ENCODE results near the gene PSG11. TPM values are rescaled to one million over a fixed set of nuclear protein-coding genes. Genes with fewer than 3 reads are reported as not detected.
A peak's percentile ranks its signal among the peaks of the same experiment; 100 is the strongest.
"Not testable (repeated sequence)": the region's sequence is repeated elsewhere in the genome, so short reads cannot be mapped to it uniquely, and the experiment has no call there.

PSG11 gene
- total and polyA plus RNA-seq, 7 donors = not detected

DNA sequence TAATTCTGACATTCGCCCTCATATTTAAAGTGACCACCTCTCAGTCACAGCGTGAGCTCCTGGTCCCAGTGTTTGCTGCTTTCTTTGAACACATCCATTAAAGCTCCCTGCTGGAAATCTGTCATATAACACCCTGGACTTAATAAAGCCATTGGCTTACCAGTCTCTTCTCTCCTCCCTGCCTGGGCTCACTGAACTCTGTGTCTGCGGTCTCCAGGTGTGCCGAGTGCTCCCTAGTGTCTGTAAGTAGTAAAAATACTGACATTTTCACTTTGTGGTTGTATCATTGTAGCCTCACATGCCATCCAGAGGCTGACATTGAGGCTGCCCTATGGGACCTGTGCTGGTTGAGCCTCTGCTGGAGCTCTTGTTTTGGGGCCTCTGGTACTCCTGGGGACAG lies 2.6 kb upstream of the PSG11 start:
- whole genome bisulfite sequencing, 2 donors = 74 to 77% methylated on average over 4 of the region's 4 CpGs
- Histone ChIP-seq H3K4me1 (no peaks in the 10 kb centered on the region), H3K9me3 (no peaks in the 10 kb centered on the region), H3K27ac (no peak overlapping the region), H3K27me3 (no peaks in the 10 kb centered on the region), H3K36me3 (no peaks in the 10 kb centered on the region), H3K4me3 (no peak overlapping the region)
- intact Hi-C loops (cut with DNase I) = no loop called here
- no peak for DNase-seq
- TF ChIP-seq POLR2A (IDR thresholded peaks at IDR 0.05) = no peak
- no peak for TF ChIP-seq POLR2AphosphoS5 (IDR thresholded peaks at IDR 0.05)
- TF ChIP-seq, protein P1, sequence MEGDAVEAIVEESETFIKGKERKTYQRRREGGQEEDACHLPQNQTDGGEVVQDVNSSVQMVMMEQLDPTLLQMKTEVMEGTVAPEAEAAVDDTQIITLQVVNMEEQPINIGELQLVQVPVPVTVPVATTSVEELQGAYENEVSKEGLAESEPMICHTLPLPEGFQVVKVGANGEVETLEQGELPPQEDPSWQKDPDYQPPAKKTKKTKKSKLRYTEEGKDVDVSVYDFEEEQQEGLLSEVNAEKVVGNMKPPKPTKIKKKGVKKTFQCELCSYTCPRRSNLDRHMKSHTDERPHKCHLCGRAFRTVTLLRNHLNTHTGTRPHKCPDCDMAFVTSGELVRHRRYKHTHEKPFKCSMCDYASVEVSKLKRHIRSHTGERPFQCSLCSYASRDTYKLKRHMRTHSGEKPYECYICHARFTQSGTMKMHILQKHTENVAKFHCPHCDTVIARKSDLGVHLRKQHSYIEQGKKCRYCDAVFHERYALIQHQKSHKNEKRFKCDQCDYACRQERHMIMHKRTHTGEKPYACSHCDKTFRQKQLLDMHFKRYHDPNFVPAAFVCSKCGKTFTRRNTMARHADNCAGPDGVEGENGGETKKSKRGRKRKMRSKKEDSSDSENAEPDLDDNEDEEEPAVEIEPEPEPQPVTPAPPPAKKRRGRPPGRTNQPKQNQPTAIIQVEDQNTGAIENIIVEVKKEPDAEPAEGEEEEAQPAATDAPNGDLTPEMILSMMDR (IDR thresholded peaks at IDR 0.05) = no peak
- TF ChIP-seq EP300 (IDR thresholded peaks at IDR 0.05) = no peak

DNA sequence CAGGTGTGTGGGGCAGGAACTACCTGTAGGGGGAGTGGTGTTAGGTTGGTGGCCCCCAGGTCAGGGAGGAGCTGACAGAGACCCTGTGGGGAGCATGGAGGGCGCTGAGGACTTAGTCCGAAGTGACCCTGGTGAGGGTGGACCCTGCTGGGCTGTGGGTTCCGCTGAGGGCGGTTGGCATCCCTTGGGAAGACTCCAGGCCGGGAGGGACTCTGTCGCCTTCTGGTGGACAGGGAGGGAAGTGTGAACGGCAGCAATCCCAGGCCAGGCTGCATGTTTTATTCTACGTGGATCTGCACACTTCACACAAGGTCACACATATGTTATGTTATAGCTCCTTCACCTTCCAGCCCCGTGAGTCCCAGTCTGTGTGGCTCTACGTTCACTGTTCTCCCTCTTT lies 1.7 kb upstream of the PSG11 start:
- H3K27ac ChIP-seq; H3K9me3 ChIP-seq; DNase-seq; intact Hi-C loops (cut with DNase I); H3K4me3 ChIP-seq; H3K27me3 ChIP-seq; H3K36me3 ChIP-seq; H3K4me1 ChIP-seq: not testable (repeated sequence)
- 54 to 58% methylated on average over 10 of the region's 10 CpGs for WGBS, 2 donors

DNA sequence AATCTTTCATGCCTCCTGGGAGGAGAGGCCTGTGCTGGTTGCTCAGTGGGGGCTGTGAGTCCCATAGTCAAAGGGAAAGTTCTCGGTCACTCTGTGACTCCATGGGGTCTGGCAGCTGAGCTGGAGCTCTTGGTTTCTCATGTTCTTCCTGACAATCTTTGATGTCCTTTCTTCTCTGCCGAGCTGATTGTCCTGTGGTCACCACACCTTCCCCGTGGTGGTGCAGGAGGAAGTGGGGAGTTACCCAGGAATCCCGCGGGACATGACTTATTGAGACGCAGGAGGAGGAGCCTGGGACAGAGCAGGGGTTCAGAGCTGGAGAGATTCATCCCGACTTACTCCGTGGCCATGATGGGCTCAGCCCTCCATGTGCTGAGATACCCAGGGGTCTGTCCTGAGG lies 792 bp upstream of the PSG11 start:
- WGBS, 2 donors = 78 to 85% methylated on average over 8 of the region's 8 CpGs
- H3K4me1 ChIP-seq; H3K9me3 ChIP-seq; H3K27me3 ChIP-seq; H3K27ac ChIP-seq; H3K36me3 ChIP-seq; DNase-seq; intact Hi-C loops (cut with DNase I); H3K4me3 ChIP-seq: not testable (repeated sequence)

DNA sequence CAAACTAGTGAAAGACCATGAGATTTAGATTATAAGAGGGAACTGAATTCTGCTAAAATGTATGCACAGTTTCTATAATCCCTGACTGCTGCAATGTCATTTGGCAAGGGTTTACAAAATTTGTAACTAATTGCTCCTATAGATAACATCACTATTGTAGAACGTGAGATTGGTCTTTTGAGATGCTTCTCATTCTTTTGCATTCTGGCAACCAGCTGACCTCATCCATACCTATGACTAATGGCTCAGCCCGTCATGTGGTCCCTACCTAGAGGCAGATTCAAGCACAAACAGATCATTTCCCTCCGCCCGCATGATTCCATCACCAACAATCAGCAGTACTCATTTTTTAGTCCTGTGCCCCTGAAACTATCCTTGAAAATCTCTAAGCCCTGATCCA lies 4.2 kb downstream of the PSG11 start:
- intact Hi-C loops (cut with DNase I); H3K27me3 ChIP-seq; H3K4me3 ChIP-seq; H3K9me3 ChIP-seq; H3K36me3 ChIP-seq; DNase-seq: not testable (repeated sequence)
- WGBS, 2 donors = 65 to 67% methylated on average over 4 of the region's 4 CpGs
- H3K4me1 ChIP-seq = peaks cover 0 to 11% (median 7%) of the 10 kb centered on the region in 4 donors
- peak overlapping the region in 2 of 4 donors; percentile 40 to 42 for H3K27ac ChIP-seq

DNA sequence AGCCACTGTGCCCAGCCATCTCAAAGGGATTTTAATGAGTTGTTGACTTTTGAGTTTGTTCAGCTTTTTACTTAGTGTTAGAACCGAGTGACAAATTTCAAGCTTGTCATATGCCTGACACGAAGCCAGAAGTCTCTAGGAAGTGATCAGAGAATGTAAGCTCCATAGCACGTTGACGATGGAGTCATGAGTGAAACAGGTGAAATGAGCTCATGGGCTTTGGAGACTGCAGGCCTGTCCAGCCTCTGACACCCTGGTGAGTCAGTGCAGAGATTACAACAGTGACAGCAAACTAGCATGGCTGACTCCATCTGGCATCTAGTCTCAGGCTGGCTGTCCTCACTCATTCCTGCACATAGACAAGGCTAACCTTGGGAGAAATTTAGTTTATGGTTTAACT lies 4.6 kb downstream of the PSG11 start:
- H3K9me3 ChIP-seq; H3K36me3 ChIP-seq; DNase-seq; H3K4me3 ChIP-seq; H3K27me3 ChIP-seq; intact Hi-C loops (cut with DNase I): not testable (repeated sequence)
- Histone ChIP-seq H3K27ac (peak overlapping the region in 2 of 4 donors; percentile 40 to 42), H3K4me1 (peaks cover 0 to 11% (median 7%) of the 10 kb centered on the region in 4 donors)
- 62 to 81% methylated on average over 4 of the region's 4 CpGs for WGBS, 2 donors
- peak in 2 of 4 donors; percentile 26 to 33 for TF ChIP-seq POLR2AphosphoS5 (IDR thresholded peaks at IDR 0.05)

DNA sequence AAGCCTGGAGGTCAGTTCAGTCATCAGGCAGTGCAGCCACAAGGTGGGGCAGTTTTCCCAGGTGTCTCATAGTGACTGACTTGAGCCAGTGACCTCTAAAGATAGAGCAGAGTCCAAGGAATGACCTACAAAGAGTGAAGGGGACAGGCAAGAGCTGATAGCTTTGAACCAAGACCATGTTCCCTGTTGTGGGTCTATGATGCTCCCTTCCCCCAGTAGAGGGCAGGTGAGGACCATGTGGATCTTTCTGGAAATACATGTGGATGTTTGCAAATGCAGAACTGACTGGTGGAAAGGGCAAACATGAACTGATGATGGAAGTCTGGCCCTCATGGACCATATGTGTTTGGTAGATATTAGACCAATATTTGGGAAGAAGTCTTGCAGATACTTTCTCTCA lies 6.7 kb downstream of the PSG11 start:
- H3K4me1 ChIP-seq = peaks cover 0 to 11% (median 7%) of the 10 kb centered on the region in 4 donors
- H3K9me3 ChIP-seq; intact Hi-C loops (cut with DNase I); DNase-seq; H3K27me3 ChIP-seq; H3K36me3 ChIP-seq; H3K27ac ChIP-seq; H3K4me3 ChIP-seq: not testable (repeated sequence)
- TF ChIP-seq, protein P1 (IDR thresholded peaks at IDR 0.05) = peak in 2 of 4 experiments; percentile 11 to 29

DNA sequence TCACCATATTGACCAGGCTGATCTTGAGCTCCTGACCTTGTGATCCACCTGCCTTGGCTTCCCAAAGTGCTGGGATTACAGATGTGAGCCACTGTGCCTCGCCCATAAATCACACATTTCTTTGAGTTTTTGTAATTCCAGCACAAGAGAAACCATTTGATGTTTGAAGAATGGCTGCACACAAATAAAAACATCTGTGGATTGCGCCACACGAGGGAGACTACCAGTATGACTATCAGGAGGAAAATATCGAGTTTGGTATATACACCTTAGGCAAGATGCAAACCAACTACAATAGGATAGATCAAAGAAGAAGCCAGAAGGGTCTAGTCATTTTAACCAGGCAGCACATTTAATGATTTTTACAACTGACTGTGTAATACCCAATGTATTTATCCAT lies 20.4 kb downstream of the PSG11 start:
- H3K4me3 ChIP-seq; intact Hi-C loops (cut with DNase I); H3K27me3 ChIP-seq; H3K9me3 ChIP-seq; H3K4me1 ChIP-seq; H3K27ac ChIP-seq; H3K36me3 ChIP-seq; DNase-seq: not testable (repeated sequence)
- WGBS, 2 donors = 63 to 67% methylated on average over 4 of the region's 4 CpGs

DNA sequence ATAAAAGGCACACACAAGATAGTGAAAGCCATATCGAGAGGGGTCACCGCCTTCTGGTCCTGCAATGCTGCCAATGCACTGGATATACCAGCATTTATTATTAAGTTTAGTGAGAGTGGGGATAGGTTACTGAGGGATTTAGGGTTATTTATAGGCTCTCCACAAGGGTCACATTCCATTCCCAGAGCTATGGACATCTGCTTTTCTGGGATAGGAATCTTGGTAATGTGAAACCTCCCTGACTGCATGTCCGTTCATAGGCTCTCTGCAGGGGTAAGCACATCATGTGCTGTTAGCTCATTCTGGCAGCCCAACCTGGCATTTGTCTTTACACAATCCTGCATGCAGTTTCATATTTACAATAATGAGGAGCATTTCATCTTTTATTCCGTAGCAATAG lies 21.4 kb downstream of the PSG11 start:
- DNase-seq; H3K27me3 ChIP-seq; H3K9me3 ChIP-seq; H3K4me1 ChIP-seq; intact Hi-C loops (cut with DNase I); H3K36me3 ChIP-seq; H3K4me3 ChIP-seq; H3K27ac ChIP-seq: not testable (repeated sequence)
- WGBS, 2 donors = 63 to 75% methylated on average over 4 of the region's 4 CpGs

DNA sequence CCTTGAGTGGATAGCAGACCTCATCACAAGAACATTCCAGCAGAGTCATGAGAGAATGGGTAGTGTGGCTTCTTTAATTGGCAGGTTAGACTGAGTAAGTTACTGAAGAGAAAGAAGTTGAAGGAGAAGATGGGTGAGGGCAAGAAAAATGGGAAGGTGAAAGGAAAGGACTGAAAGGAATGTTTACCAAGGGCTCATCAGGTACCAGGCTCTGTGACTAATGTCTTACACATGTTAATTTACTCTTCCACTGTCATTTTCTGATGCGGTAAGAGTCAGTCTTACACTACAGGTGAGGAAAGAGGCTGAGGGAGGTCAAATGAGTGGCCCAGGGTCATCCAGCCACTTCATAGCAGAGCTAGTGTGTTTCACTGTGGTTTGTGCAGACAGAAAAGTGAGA lies 22.6 kb downstream of the PSG11 start:
- WGBS, 2 donors = 80 to 81% methylated on average over 1 of the region's 1 CpG
- DNase-seq; H3K9me3 ChIP-seq; intact Hi-C loops (cut with DNase I); H3K27me3 ChIP-seq; H3K4me1 ChIP-seq; H3K36me3 ChIP-seq; H3K4me3 ChIP-seq; H3K27ac ChIP-seq: not testable (repeated sequence)

DNA sequence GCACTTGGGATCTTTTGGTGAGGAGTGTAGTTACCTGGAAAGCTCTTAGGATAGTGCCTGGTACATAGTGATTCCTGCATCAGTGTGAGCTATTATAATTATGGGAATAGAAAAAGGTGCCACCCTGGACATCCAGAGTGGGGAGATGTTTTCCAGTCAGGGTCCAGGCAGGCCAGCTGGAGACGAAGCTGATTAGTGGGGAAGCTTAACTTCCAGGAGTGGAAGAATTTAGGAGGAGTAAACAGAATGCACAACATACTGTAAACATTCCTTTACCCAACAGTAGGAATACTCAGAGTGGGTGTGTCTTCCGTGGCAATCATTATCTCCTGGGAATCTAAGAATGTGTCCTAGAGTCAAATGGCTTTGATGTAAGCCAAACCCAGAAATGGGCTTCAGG lies 23.3 kb downstream of the PSG11 start:
- DNase-seq; H3K4me3 ChIP-seq; H3K4me1 ChIP-seq; intact Hi-C loops (cut with DNase I); H3K36me3 ChIP-seq; H3K27me3 ChIP-seq; H3K27ac ChIP-seq; H3K9me3 ChIP-seq: not testable (repeated sequence)
- 21 to 54% methylated on average over 2 of the region's 2 CpGs for WGBS, 2 donors

DNA sequence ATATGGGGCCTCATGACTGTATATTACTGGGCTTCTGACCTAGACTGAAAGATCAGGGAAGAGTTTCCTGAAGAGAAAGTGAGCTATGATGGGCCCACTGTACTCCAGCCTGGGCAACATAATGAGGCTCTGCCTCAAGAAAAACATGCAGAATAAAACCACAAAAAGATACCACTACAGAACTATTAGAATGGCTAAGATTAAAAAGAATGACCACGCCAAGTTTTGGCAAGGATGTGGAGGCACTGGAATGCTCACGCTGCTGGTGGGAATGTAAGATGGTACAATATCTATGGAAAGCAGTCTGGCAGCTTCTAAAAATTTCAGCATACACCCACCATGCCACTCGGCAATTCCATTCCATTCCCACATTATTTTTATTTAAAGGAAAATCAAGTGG lies 30.1 kb downstream of the PSG11 start:
- 91 to 94% methylated on average over 3 of the region's 3 CpGs for WGBS, 2 donors
- H3K27ac ChIP-seq; H3K9me3 ChIP-seq; H3K4me3 ChIP-seq; H3K4me1 ChIP-seq; H3K36me3 ChIP-seq; H3K27me3 ChIP-seq; DNase-seq; intact Hi-C loops (cut with DNase I): not testable (repeated sequence)
